HG03432 (cell line): ENCODE results near the gene CCDC27.

Experiments
- ATAC-seq: cut with Tn5 transposase; IDR thresholded peaks from one replicate; pipeline ENCODE4 v1.9.1; 2021; ENCODE audit warnings: mild to moderate bottlenecking, moderate library complexity; ENCODE audit not compliant: unreplicated experiment

CCDC27 gene

GRCh38 chr1:3816331-3817137, 64.3 kb downstream of the CCDC27 start:
- ATAC-seq: no peak

GRCh38 chr1:3817138-3817740, 65.0 kb downstream of the CCDC27 start:
- ATAC-seq: no peak

- no peak for ATAC-seq
Measured at GRCh38 chr1:3817821-3818597, 65.8 kb downstream of the CCDC27 start.

- no peak for ATAC-seq
Measured at GRCh38 chr1:3819771-3820200, 67.5 kb downstream of the CCDC27 start.

GRCh38 chr1:3820316-3820715, 68.1 kb downstream of the CCDC27 start:
- no peak for ATAC-seq

- no peak for ATAC-seq
Measured at GRCh38 chr1:3821004-3821403, 68.8 kb downstream of the CCDC27 start.
